Osteoblast (primary cell): Measurements from ENCODE around the gene KRTAP2-4. TPM values are rescaled to one million over a fixed set of nuclear protein-coding genes. Genes with fewer than 3 reads are reported as not detected.
"Not testable (repeated sequence)": the region's sequence is repeated elsewhere in the genome, so short reads cannot be mapped to it uniquely, and the experiment has no call there.

Experiments
- DNase-seq: peaks from one replicate; pipeline ENCODE4 v3.0.0; 2011; ENCODE audit warnings: low spot score, mixed read lengths; ENCODE audit not compliant: insufficient read length; ENCODE audit errors: missing footprints
- H2AFZ ChIP-seq: 2 replicates; pipeline ENCODE4 v1.6.0; 2011; ENCODE audit warnings: mild to moderate bottlenecking, low read length
- H3K27ac ChIP-seq: 2 replicates; pipeline ENCODE4 v1.5.1; 2011; ENCODE audit warnings: mild to moderate bottlenecking, low read depth, low read length, moderate library complexity
- H3K27me3 ChIP-seq: 2 replicates; pipeline ENCODE4 v1.6.0; 2012; ENCODE audit warnings: mild to moderate bottlenecking, control low read depth, inconsistent platforms, low read length, moderate library complexity; ENCODE audit not compliant: insufficient read depth
- H3K36me3 ChIP-seq: 2 replicates; pipeline ENCODE4 v1.5.1; 2011; ENCODE audit warnings: mild to moderate bottlenecking, low read length, control low read depth, moderate library complexity; ENCODE audit not compliant: insufficient read depth
- H3K4me1 ChIP-seq: 2 replicates; pipeline ENCODE4 v1.5.1; 2011; ENCODE audit warnings: mild to moderate bottlenecking, low read length, control low read depth, moderate library complexity; ENCODE audit not compliant: insufficient read depth
- H3K4me2 ChIP-seq: 2 replicates; pipeline ENCODE4 v1.6.0; 2011; ENCODE audit warnings: mild to moderate bottlenecking, low read length; ENCODE audit not compliant: insufficient read depth
- H3K4me3 ChIP-seq: fragments of 200-600 bp; sonication (generic); 3 replicates; pipeline ENCODE4 v1.5.1; 2012; ENCODE audit warnings: mild to moderate bottlenecking, low read length, inconsistent platforms; ENCODE audit not compliant: insufficient read depth
- H3K79me2 ChIP-seq: 2 replicates; pipeline ENCODE4 v1.6.0; 2012; ENCODE audit warnings: mild to moderate bottlenecking, low read length, control low read depth, inconsistent platforms; ENCODE audit not compliant: insufficient read depth
- H3K9me3 ChIP-seq: 2 replicates; pipeline ENCODE4 v1.5.1; 2011; ENCODE audit warnings: low read depth, low read length, control low read depth
- H4K20me1 ChIP-seq: 2 replicates; pipeline ENCODE4 v1.6.0; 2012; ENCODE audit warnings: mild to moderate bottlenecking, low read length, control low read depth; ENCODE audit not compliant: insufficient read depth
- total RNA-seq: library from RNA; depleted of rRNA; stranded (reverse); fragments of >200 nt; gene quantifications from 2 replicates; pipeline ENCODE4 v1.2.3, GENCODE V29; 2012
- TF ChIP-seq, protein P1 (sequence below): IDR thresholded peaks from 2 replicates; pipeline ENCODE4 v1.5.1; 2011; ENCODE audit warnings: mild to moderate bottlenecking, low read depth, low read length, moderate library complexity; ENCODE audit errors: extremely low read depth

Gene KRTAP2-4
- total RNA-seq, 1 donor, result not detected

DNA sequence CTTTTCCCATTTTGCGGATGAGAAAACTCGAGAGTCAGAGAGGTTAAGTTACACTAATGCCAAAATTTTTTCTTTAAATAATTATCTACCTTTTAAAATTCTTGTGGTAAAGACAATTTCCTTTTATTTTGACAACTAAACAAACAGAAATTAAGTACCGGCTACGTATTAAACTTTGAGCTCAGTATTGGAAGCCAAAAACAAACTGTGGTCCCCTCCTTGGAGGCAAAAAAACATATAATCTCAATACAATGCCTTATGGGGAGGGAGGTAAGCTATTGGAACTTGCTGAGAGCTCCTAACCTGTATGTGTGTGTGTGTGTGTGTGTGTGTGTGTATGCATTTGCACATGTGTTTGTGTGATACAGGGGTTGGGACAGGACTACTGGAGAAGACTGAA is 2.2 kb downstream of the KRTAP2-4 start:
- peak overlapping the region; percentile 91 for H3K27ac ChIP-seq
- no peaks in the 10 kb centered on the region for H3K9me3 ChIP-seq
- no peaks in the 10 kb centered on the region for H4K20me1 ChIP-seq
- peaks cover 54% of the 10 kb centered on the region for H3K4me1 ChIP-seq
- no peaks in the 10 kb centered on the region for H3K79me2 ChIP-seq
- TF ChIP-seq, protein P1, sequence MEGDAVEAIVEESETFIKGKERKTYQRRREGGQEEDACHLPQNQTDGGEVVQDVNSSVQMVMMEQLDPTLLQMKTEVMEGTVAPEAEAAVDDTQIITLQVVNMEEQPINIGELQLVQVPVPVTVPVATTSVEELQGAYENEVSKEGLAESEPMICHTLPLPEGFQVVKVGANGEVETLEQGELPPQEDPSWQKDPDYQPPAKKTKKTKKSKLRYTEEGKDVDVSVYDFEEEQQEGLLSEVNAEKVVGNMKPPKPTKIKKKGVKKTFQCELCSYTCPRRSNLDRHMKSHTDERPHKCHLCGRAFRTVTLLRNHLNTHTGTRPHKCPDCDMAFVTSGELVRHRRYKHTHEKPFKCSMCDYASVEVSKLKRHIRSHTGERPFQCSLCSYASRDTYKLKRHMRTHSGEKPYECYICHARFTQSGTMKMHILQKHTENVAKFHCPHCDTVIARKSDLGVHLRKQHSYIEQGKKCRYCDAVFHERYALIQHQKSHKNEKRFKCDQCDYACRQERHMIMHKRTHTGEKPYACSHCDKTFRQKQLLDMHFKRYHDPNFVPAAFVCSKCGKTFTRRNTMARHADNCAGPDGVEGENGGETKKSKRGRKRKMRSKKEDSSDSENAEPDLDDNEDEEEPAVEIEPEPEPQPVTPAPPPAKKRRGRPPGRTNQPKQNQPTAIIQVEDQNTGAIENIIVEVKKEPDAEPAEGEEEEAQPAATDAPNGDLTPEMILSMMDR, result no peak
- H3K27me3 ChIP-seq, result no peaks in the 10 kb centered on the region
- no peak overlapping the region for H3K4me3 ChIP-seq
- H3K36me3 ChIP-seq, result no peaks in the 10 kb centered on the region
- no peak for DNase-seq
- H3K4me2 ChIP-seq, result no peak overlapping the region
- H2AFZ ChIP-seq, result no peak overlapping the region

DNA sequence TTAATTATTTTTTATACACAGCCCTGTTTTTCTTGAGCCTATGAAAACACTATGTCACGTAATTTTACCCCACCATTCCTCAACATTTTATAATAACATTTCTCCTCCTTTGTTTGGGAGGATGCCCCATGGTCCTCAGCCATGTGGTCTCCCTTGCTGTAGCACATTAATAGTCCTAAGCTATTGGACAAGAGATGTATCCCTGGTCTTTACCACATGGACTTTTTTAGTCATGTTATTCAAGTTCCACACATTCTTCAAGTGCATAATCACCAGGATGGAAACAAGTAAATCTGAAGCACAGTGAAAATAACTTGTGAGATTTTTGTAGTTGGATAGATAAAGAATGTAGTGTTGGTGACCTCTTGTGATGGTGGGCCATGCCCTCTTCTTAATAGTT is 3.7 kb downstream of the KRTAP2-4 start:
- Histone ChIP-seq H2AFZ (no peak overlapping the region), H3K4me1 (peaks cover 58% of the 10 kb centered on the region), H4K20me1 (no peaks in the 10 kb centered on the region), H3K79me2 (no peaks in the 10 kb centered on the region), H3K4me3 (no peak overlapping the region), H3K27me3 (no peaks in the 10 kb centered on the region), H3K9me3 (peaks cover 2% of the 10 kb centered on the region), H3K27ac (peak overlapping the region; percentile 91), H3K4me2 (peak overlapping the region; percentile 1), H3K36me3 (no peaks in the 10 kb centered on the region)
- TF ChIP-seq, protein P1, result peak; percentile 25
- DNase-seq, result peak; percentile 93

- Histone ChIP-seq H3K36me3 (no peaks in the 10 kb centered on the region), H3K9me3 (peaks cover 2% of the 10 kb centered on the region), H3K4me2 (peak within 1 kb of the TSS; percentile 50), H3K4me1 (peaks cover 53% of the 10 kb centered on the region), H3K4me3 (no peak within 1 kb of the TSS), H3K27me3 (no peaks in the 10 kb centered on the region), H4K20me1 (no peaks in the 10 kb centered on the region), H3K79me2 (no peaks in the 10 kb centered on the region), H3K27ac (peak within 1 kb of the TSS; percentile 94), H2AFZ (no peak within 1 kb of the TSS)
- peak; percentile 88 for DNase-seq
- TF ChIP-seq, protein P1, result no peak
Measured at GRCh38 chr17:41060052-41060604, 5.6 kb downstream of the KRTAP2-4 start, which contains the start of gene KRTAP2-3. Gene KRTAP2-3, minus strand, starts transcription at chr17:41060114. Its CDS starts 64 bp downstream, at chr17:41060050.

DNA sequence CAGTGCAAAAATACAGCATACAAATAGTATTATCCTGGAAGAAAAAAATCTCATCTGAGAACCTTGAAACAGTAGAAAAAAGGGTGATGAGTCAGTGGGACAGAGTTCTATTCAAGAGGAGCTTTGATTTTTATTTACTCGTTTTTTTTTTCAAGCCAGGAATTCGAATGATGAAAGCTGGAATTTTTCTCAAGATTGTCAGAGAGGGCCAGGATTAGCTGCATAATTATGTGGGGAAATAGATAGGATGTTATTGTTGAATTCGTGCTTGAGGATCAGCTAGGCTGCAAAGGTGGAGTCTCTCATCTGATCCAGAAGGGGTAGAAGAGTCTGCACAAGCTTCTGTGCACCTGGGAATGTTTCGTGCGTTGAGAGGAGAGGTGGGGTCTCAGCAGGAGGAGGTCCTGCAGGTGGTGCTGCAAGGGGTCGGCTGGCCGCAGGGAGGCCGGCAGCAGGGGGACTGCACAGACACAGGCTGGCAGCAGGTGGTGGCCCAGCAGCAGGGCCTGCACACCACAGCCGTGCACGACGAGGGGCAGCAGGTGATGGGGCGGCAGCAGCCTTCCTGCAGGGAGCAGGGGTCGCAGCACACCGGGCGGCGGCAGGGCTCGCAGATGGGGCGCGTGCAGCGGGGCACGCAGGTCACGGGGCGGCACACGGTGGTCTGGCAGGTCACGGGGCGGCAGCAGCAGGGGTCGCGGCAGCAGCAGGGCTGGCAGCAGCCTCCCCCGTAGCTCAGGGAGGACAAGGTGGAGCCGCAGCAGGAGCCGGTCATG is 6.2 kb downstream of the KRTAP2-4 start:
- peaks cover 53% of the 10 kb centered on the region for H3K4me1 ChIP-seq
- H3K27me3 ChIP-seq, result not testable (repeated sequence)
- H3K27ac ChIP-seq, result peak overlapping the region; percentile 94

More for the DNA sequence above, 6.2 kb downstream of the KRTAP2-4 start:
- not testable (repeated sequence) for H3K36me3 ChIP-seq, H3K9me3 ChIP-seq, H4K20me1 ChIP-seq, H3K4me3 ChIP-seq, H3K79me2 ChIP-seq, H2AFZ ChIP-seq
- peak; percentile 94 for DNase-seq
- peak overlapping the region; percentile 50 for H3K4me2 ChIP-seq
